ENCODE measurements around the gene APBA2.
A peak's percentile ranks its signal among the peaks of the same experiment; 100 is the strongest.

DNA sequence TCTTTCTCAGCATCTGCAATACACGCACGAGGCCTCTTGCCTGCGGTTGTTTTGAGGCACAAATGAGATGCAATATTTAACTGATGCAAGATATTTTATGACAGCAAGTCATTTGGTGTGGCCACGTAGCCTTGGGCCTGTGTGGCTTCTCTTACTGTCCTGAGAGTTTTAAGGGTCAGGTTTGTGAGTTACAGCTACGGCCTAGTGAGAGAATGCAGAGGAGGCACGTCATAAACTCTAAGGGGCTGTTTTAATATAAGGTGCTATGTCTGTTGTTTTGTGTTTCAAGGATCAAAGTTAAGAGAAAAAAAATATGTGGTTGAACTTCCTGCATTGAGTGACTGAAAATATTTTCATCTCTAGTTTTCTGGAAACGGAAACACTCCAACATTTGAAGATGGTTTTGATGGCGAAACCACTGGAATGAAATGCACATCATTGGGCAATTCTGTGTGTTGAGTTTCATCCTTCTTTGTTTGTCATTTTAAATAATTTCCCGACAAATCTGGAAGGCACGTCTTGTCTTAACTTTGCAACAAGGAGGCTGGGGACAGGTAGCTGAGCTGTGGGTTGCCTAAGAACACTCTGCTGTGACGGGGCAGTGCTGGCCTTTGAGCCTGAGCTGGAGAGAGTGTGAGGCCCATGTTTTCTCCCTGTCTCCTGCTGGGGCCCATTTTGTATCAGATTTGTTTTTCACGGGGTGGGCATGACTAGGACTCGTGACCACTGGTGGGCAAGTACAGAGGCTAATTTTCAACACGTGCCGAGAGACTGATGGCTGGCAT, 5.1 kb downstream of the APBA2 start:
- TF ChIP-seq CEBPB (IDR thresholded peaks at IDR 0.05; ENCODE audit: low read depth, low read length), result peak; percentile 36; the same call in 1 of the 2 replicates
- TF ChIP-seq, protein P1, sequence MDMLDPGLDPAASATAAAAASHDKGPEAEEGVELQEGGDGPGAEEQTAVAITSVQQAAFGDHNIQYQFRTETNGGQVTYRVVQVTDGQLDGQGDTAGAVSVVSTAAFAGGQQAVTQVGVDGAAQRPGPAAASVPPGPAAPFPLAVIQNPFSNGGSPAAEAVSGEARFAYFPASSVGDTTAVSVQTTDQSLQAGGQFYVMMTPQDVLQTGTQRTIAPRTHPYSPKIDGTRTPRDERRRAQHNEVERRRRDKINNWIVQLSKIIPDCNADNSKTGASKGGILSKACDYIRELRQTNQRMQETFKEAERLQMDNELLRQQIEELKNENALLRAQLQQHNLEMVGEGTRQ (IDR thresholded peaks at IDR 0.05; ENCODE audit: low read depth, low read length), result no peak
